Kidney capillary endothelial cell (primary cell): ENCODE measurements around the gene PDX1.

ENCODE experiments used
- DNase-seq: peaks from one replicate; pipeline ENCODE4 v3.0.0-alpha.2; 2018; ENCODE audit warnings: low spot score

Gene PDX1

DNA sequence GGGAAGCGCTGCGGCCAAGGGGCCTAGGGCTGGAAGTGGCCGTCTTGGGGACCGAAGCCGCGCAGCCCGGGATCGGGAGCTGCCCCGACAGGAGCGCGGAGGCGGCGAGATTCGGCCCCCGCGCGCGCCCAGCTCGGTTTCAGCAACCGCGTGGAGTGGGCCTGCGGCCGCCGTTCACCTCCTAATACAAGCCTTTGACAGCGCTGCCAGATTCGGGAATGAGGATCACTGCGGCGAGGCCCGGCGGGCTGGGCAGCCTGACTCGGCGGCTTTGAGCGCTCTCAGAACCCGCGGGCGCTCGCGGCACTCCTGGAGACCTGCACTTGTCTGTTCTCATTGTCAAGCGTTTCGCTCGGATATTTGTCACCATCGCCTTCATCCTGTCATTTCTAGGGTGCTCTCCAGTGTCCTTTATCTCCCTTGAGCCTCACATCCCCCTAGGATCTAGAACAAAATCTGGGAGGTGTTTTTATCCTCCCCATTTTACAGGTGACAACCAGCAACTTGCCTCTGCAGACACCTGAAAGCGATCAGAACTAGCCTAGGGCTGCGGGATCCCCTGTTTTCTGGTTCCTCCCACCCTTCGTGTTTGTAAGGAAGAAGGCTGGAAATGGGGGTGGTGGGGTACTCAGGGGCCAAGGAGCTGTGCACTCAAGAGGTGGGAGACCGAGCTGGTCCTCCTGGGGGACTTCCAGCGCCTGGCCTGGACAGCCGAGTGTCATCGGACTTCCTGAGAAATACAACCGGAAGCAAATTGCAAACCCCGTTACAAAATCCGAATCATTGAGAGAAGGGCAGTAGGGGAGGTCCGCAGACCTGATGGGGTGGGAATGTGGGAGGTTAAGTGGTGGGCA lies 50.8 kb downstream of the PDX1 start:
- DNase-seq = no peak

DNA sequence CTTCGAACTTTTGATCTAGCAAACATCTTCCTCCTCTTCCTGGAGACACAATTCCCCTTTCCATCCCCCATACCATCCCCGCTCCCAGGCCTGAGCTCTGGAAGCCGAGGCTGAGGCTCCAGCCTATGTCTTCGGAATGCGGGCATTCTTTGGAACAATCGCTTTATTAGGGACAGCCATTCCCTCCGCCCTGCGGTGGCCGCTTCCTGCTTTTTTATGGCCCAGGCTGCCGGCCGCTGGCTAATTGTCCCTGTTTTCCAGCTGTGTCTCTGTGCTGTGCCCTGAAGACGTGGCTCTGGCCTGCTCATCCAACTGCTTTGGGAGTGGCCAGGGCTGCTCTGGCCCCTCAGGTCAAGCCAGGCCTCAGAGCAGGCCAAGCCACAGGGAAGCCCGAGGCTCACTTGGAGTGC lies 51.4 kb downstream of the PDX1 start:
- no peak for DNase-seq

- no peak for DNase-seq
These were observed 52.1 kb downstream of the PDX1 start for GRCh38 chr13:27971776-27972477.

DNA sequence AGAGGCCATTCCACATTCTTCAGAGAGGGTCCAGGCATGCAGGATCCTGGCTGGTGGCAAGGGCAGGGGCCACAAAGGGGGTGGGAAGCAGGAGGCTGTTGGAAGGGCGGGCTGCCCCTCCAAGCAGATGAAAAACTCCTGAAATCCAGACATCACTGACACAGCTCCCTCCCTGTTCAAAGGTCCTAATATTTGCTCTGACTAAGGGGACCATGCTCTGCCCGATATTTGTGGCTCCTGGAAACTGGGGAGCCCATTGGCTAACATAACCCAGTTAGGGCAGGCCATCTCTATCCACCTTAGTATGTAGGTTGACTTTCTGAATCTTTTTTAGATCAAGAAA lies 52.6 kb downstream of the PDX1 start:
- DNase-seq = no peak

DNA sequence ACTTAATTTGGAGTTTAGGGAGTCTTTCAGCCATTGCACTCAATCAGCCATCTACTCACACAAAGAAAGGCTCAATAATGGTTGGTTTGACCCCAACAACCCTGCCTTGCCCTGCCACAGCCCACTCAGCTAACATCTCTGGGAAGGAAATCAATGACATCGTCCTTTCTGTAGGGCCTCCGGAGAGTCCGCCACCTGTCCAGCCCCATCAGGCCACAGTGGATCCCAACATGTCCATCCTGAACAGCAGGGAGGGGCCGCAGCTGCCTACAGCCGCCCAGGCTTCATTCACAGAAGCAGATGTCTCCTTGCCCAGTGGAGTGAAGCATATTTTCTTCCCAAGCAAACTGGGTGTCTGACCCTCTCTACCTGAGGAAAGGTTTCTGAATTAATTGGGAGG lies 53.5 kb downstream of the PDX1 start:
- no peak for DNase-seq

DNA sequence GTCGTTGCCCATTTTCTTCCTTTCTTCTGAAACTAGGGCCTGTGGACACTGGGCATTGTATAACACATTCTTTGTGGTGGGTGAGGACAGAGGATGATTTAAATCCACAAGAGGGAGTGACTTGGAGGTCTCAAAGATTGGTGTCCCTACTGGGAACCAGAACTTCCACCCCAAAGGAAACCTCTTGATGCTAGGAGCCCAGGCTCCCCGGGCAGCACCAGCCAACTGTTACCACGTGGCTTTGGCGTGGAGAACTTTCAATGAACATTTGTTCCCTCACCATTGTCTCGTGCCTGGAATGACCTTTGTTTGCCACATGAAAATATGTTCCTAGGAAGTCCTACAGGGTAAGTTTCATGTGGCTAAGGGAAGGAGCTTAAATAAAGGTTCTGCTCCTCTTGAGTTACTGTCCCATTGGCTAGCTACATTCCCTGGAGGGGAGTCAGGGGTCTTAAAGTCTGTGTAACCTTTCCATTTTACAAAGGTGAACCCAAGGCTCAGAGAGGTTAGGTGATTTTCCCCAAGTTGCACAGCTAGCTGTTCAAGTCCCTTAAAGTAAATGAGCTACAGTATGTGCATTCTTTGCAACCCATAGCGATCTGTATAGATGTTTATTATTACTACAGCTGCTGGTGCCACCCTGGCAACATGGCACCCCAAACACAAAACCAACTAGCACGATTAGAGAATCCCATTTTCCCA lies 54.3 kb downstream of the PDX1 start:
- no peak for DNase-seq
